ENCODE results near the gene SH3RF3. TPM values are rescaled to one million over a fixed set of nuclear protein-coding genes. Genes with fewer than 3 reads are reported as not detected.

Gene SH3RF3
- 1 to 10 TPM; 1.4 to 2.3 TPM for total RNA-seq

GRCh38 chr2:109128616-109129355, at the start of gene SH3RF3:
Gene SH3RF3 (plus strand): TSS chr2:109129205.

Small RNAs within 50 kb of the gene (small RNA-seq; reads per million reads assigned to genes)
- gene MIR4265 (0 reads per million in 2 donors), gene MIR4266 (0 reads per million in 2 donors), gene RF00017 (0 reads per million in 2 donors), gene SNRPGP9 (0 reads per million in 2 donors)

Other genes starting within 250 kb of the SH3RF3 start
- gene EDAR, start 140.0 kb upstream of the SH3RF3 start, total RNA-seq = not detected